Neutrophil (primary cell): ENCODE data around the gene MYOZ2.

Experiments used
- H3K27ac ChIP-seq: fragments of 200-600 bp; sonication (generic); 2 replicates; pipeline ENCODE4 v1.5.1; 2016; ENCODE audit warnings: mild to moderate bottlenecking, moderate library complexity
- H3K27me3 ChIP-seq: fragments of 200-600 bp; sonication (generic); 2 replicates; pipeline ENCODE4 v1.6.0; 2016; ENCODE audit warnings: mild to moderate bottlenecking
- H3K36me3 ChIP-seq: fragments of 200-600 bp; sonication (generic); 2 replicates; pipeline ENCODE4 v1.5.1; 2017
- H3K4me1 ChIP-seq, 2 experiments: fragments of 200-600 bp in 1 of 2; sonication (generic) in 1 of 2; 1 replicate in 1 of 2; 2 replicates in 1 of 2; pipeline versions ENCODE4 v1.5.1 to v1.6.1; 2013 to 2016; ENCODE audit warnings: low read depth in 1 of 2, low read length in 1 of 2, mild to moderate bottlenecking in 1 of 2, moderate library complexity in 1 of 2; ENCODE audit not compliant: control insufficient read depth in 1 of 2, insufficient read depth in 1 of 2
- H3K4me3 ChIP-seq, 2 experiments: fragments of 200-600 bp in 1 of 2; sonication (generic) in 1 of 2; 1 replicate in 1 of 2; 2 replicates in 1 of 2; pipeline ENCODE4 v1.5.1; 2013 to 2016; ENCODE audit warnings: low read depth in 1 of 2, low read length in 1 of 2, mild to moderate bottlenecking in 1 of 2, moderate library complexity in 1 of 2
- H3K9me3 ChIP-seq: fragments of 200-600 bp; sonication (generic); 2 replicates; pipeline ENCODE4 v1.5.1; 2016
- CTCF ChIP-seq: fragments of 200-600 bp; sonication (generic); IDR thresholded peaks from 2 replicates; pipeline ENCODE4 v1.5.1; 2016; ENCODE audit warnings: antibody characterized with exemption

MYOZ2 gene

GRCh38 chr4:119221412-119221811 lies 85.8 kb downstream of the MYOZ2 start:
- H3K4me3 ChIP-seq, result no peak overlapping the region
- no peak for TF ChIP-seq CTCF
- no peak overlapping the region for H3K27ac ChIP-seq
- H3K4me1 ChIP-seq, result no peaks in the 10 kb centered on the region
- no peaks in the 10 kb centered on the region for H3K36me3 ChIP-seq
- no peaks in the 10 kb centered on the region for H3K27me3 ChIP-seq
- no peaks in the 10 kb centered on the region for H3K9me3 ChIP-seq

GRCh38 chr4:119227690-119228089 lies 92.1 kb downstream of the MYOZ2 start:
- Histone ChIP-seq H3K9me3 (no peaks in the 10 kb centered on the region), H3K27me3 (no peaks in the 10 kb centered on the region), H3K27ac (no peak overlapping the region), H3K4me3 (no peak overlapping the region), H3K36me3 (no peaks in the 10 kb centered on the region), H3K4me1 (no peaks in the 10 kb centered on the region)
- no peak for TF ChIP-seq CTCF

GRCh38 chr4:119228406-119228805 lies 92.8 kb downstream of the MYOZ2 start:
- H3K27ac ChIP-seq, result no peak overlapping the region
- no peaks in the 10 kb centered on the region for H3K27me3 ChIP-seq
- TF ChIP-seq CTCF, result no peak
- H3K9me3 ChIP-seq, result no peaks in the 10 kb centered on the region
- H3K4me1 ChIP-seq, result no peaks in the 10 kb centered on the region
- no peaks in the 10 kb centered on the region for H3K36me3 ChIP-seq
- no peak overlapping the region for H3K4me3 ChIP-seq

- H3K36me3 ChIP-seq, result no peaks in the 10 kb centered on the region
- H3K27ac ChIP-seq, result no peak overlapping the region
- H3K4me3 ChIP-seq, result no peak overlapping the region
Observed at GRCh38 chr4:119229908-119230687, 94.5 kb downstream of the MYOZ2 start.

GRCh38 chr4:119231491-119231890 lies 95.9 kb downstream of the MYOZ2 start:
- Histone ChIP-seq H3K4me1 (no peaks in the 10 kb centered on the region), H3K27me3 (no peaks in the 10 kb centered on the region), H3K4me3 (no peak overlapping the region), H3K36me3 (no peaks in the 10 kb centered on the region), H3K27ac (no peak overlapping the region), H3K9me3 (no peaks in the 10 kb centered on the region)
- TF ChIP-seq CTCF, result no peak

More at GRCh38 chr4:119229908-119230687, 94.5 kb downstream of the MYOZ2 start:
- no peaks in the 10 kb centered on the region for H3K9me3 ChIP-seq
- TF ChIP-seq CTCF, result no peak
- no peaks in the 10 kb centered on the region for H3K4me1 ChIP-seq
- H3K27me3 ChIP-seq, result no peaks in the 10 kb centered on the region
